HG03439 (cell line): ENCODE measurements around the gene AMOTL1.
A peak's percentile ranks its signal among the peaks of the same experiment; 100 is the strongest.

ENCODE experiments used
- ATAC-seq: cut with Tn5 transposase; IDR thresholded peaks from one replicate; pipeline ENCODE4 v1.9.1; 2021; ENCODE audit warnings: mild to moderate bottlenecking, moderate library complexity; ENCODE audit not compliant: unreplicated experiment

AMOTL1 gene

GRCh38 chr11:94871491-94872185, 103.5 kb downstream of the AMOTL1 start:
- ATAC-seq: no peak

GRCh38 chr11:94873916-94874540, 105.9 kb downstream of the AMOTL1 start:
- no peak for ATAC-seq

- no peak for ATAC-seq
Measured at GRCh38 chr11:94876222-94876621, 108.1 kb downstream of the AMOTL1 start.

GRCh38 chr11:94876645-94877442, 108.7 kb downstream of the AMOTL1 start:
- peak; percentile 94 for ATAC-seq

GRCh38 chr11:94877443-94878200, 109.5 kb downstream of the AMOTL1 start:
- ATAC-seq: no peak

- ATAC-seq: no peak
Measured at GRCh38 chr11:94879006-94879405, 110.8 kb downstream of the AMOTL1 start.

- ATAC-seq: no peak
Measured at GRCh38 chr11:94880216-94880615, 112.1 kb downstream of the AMOTL1 start.

- ATAC-seq: no peak
Measured at GRCh38 chr11:94882931-94883330, 114.8 kb downstream of the AMOTL1 start.

- no peak for ATAC-seq
Measured at GRCh38 chr11:94883878-94884277, 115.7 kb downstream of the AMOTL1 start.

- no peak for ATAC-seq
Measured at GRCh38 chr11:94884376-94884775, 116.2 kb downstream of the AMOTL1 start.

GRCh38 chr11:94885133-94885532, 117.0 kb downstream of the AMOTL1 start:
- ATAC-seq: peak; percentile 69

- ATAC-seq: no peak
Measured at GRCh38 chr11:94885581-94885980, 117.4 kb downstream of the AMOTL1 start.

- no peak for ATAC-seq
Measured at GRCh38 chr11:94888204-94888603, 120.0 kb downstream of the AMOTL1 start.

- no peak for ATAC-seq
Measured at GRCh38 chr11:94895451-94895850, 127.3 kb downstream of the AMOTL1 start.

GRCh38 chr11:94895971-94896370, 127.8 kb downstream of the AMOTL1 start:
- ATAC-seq: no peak

- peak; percentile 66 for ATAC-seq
Measured at GRCh38 chr11:94897330-94897768, 129.2 kb downstream of the AMOTL1 start.

- no peak for ATAC-seq
Measured at GRCh38 chr11:94907226-94907625, 139.1 kb downstream of the AMOTL1 start.

GRCh38 chr11:94909371-94909820, 141.2 kb downstream of the AMOTL1 start:
- ATAC-seq: no peak

GRCh38 chr11:94910270-94910669, 142.1 kb downstream of the AMOTL1 start:
- no peak for ATAC-seq

GRCh38 chr11:94910779-94911178, 142.6 kb downstream of the AMOTL1 start:
- no peak for ATAC-seq

- ATAC-seq: no peak
Measured at GRCh38 chr11:94912806-94913205, 144.7 kb downstream of the AMOTL1 start.
